NB4 (cell line): ENCODE measurements around the gene HBS1L.

ENCODE experiments used
- DNase-seq: peaks from one replicate; pipeline ENCODE4 v3.0.0; 2010; ENCODE audit warnings: low read depth
- H3K4me3 ChIP-seq: one replicate; pipeline ENCODE4 v1.5.1; 2011; ENCODE audit warnings: mild to moderate bottlenecking, low read depth, low read length, moderate library complexity
- MYC ChIP-seq: IDR thresholded peaks from 2 replicates; pipeline ENCODE4 v1.6.1; 2011; ENCODE audit warnings: low read depth, low read length
- POLR2A ChIP-seq: IDR thresholded peaks from 2 replicates; pipeline ENCODE4 v1.6.1; 2011; ENCODE audit warnings: mild to moderate bottlenecking; ENCODE audit not compliant: insufficient read length; ENCODE audit errors: extremely low read depth
- TF ChIP-seq, protein P1 (sequence below): IDR thresholded peaks from 2 replicates; pipeline ENCODE4 v1.6.1; 2011; ENCODE audit warnings: low read depth, low read length
- TF ChIP-seq, protein P2 (sequence below): IDR thresholded peaks from one replicate; pipeline ENCODE4 v1.5.1; 2012; ENCODE audit warnings: low read depth, low read length

The HBS1L gene

DNA sequence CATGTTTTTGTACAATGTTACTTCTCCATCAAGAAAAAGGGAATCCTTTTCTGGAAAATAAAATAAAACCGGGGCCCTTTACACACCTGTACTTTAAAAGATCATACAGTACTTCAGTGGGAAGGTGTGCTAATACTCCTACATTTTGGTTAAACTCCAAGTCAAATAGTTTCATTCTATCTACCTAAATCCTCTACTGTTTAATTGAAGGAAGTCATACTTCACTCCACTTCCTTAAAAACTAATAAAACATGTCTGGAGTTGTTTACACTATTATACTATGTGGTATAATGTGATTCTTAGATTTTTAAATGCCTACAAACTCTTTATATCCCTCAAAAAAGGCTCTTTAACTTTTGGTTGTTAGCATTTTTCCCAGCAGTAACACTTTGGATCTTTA, 18.6 kb upstream of the HBS1L start:
- no peak overlapping the region for H3K4me3 ChIP-seq
- no peak for DNase-seq
- TF ChIP-seq, protein P1, sequence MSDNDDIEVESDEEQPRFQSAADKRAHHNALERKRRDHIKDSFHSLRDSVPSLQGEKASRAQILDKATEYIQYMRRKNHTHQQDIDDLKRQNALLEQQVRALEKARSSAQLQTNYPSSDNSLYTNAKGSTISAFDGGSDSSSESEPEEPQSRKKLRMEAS: no peak
- TF ChIP-seq POLR2A (no peak), MYC (no peak)
- TF ChIP-seq, protein P2, sequence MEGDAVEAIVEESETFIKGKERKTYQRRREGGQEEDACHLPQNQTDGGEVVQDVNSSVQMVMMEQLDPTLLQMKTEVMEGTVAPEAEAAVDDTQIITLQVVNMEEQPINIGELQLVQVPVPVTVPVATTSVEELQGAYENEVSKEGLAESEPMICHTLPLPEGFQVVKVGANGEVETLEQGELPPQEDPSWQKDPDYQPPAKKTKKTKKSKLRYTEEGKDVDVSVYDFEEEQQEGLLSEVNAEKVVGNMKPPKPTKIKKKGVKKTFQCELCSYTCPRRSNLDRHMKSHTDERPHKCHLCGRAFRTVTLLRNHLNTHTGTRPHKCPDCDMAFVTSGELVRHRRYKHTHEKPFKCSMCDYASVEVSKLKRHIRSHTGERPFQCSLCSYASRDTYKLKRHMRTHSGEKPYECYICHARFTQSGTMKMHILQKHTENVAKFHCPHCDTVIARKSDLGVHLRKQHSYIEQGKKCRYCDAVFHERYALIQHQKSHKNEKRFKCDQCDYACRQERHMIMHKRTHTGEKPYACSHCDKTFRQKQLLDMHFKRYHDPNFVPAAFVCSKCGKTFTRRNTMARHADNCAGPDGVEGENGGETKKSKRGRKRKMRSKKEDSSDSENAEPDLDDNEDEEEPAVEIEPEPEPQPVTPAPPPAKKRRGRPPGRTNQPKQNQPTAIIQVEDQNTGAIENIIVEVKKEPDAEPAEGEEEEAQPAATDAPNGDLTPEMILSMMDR: no peak

DNA sequence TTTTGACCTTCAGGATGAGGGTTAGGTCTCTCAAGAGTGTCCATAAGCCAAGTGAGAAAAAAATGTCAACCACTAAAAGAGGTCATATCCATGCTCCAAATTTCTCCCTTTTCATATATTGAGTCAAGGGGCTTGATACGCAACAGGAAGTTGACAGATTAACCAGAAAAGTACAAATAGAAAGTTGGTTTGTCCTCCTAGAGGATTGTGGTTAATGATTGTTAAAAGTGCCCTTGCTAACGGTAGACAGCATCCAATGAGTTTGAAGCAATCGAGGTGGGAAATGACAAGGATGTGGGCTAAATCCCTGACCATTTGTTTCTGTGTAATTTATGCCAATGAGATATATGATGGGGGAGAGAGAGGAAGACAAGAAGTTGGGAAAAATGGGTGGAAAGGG, 18.1 kb upstream of the HBS1L start:
- TF ChIP-seq, protein P1: no peak
- TF ChIP-seq, protein P2: no peak

DNA sequence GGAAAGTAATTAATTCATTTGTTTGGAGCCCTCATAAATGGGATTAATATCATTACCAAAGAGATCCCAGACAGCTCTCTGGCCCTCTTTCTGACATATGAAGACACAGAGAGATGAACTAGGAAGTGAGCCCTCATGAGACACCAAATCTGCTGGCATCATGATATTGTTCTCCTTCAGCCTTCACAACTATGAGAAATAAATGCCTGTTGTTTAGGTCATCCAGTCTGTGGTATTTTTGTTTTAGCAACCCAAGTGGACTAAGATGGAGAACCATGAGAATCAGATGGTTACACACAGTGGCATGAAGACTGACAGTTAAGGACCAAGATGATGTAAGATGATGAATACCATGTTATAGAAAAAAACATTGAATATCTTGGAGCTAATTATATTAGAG, 16.9 kb upstream of the HBS1L start:
- TF ChIP-seq, protein P2: no peak
- TF ChIP-seq MYC (no peak), POLR2A (no peak)
- TF ChIP-seq, protein P1: no peak
- DNase-seq: no peak
- H3K4me3 ChIP-seq: no peak overlapping the region

More for the DNA sequence above, 18.1 kb upstream of the HBS1L start:
- peak; percentile 24 for DNase-seq
- H3K4me3 ChIP-seq: no peak overlapping the region

DNA sequence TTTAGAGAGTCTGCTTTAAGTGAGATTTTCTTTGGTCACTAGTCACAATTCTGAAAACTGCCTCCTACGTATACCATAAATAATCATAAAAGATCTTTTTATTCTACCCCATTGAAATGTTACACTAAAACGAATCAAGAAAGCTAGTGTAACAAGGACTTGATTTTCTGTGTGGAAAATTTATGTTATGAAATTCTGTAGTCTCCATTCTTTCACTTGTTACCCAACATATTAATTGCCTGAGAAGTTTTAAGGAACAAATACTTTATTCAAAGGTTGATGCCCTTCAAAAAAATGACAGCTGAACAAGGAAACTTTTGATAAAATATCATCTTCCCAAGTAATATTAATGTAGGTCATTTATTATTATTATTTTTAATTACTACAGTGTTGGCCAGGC, 13.3 kb upstream of the HBS1L start:
- TF ChIP-seq POLR2A (no peak), MYC (no peak)
- TF ChIP-seq, protein P1: no peak
- TF ChIP-seq, protein P2: no peak
- H3K4me3 ChIP-seq: no peak overlapping the region
- no peak for DNase-seq

DNA sequence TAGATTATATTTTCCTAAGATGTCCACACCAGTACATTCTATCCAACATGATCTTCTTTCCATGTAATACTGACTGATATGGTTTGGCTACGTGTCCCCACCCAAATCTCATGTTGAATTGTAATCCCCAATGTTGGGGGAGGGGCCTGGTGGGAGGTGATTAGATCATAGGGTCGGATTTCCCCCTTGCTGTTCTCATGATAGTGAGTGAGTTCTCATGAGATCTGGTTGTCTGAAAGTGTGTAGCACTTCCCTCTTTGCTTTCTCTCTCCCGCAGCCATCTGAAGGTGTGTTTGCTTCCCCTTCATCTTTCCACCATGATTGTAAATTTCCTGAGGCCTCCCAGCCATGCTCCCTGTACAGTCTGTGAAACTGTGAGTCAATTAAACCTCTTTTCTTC, 12.2 kb upstream of the HBS1L start:
- TF ChIP-seq, protein P2: no peak
- TF ChIP-seq, protein P1: no peak
- no peak for TF ChIP-seq MYC
- TF ChIP-seq POLR2A: no peak
- H3K4me3 ChIP-seq: no peak overlapping the region
- peak; percentile 15 for DNase-seq

DNA sequence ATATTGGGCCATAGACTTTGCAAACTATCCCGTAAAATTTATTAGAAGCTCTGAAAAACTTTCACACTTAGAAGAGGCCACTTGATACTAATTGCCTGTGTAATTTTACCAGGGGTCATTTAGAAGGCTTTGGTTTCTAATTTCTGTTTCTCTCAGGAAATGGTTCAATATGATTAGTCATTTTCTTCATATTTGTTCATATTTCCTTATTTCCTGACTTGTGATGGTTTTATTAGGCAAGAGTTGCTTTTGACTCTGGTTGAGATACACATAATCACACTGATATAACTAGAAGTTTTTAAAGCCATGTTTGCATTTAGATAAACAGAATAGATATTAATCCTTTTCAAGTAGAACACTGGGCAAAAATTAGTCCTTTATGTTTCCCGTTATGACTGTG, 11.8 kb upstream of the HBS1L start:
- TF ChIP-seq POLR2A: no peak
- TF ChIP-seq, protein P2: no peak
- H3K4me3 ChIP-seq: no peak overlapping the region

More for the DNA sequence above, 11.8 kb upstream of the HBS1L start:
- peak; percentile 37 for DNase-seq
